ENCODE results near the gene HDDC3. TPM values are rescaled to one million over a fixed set of nuclear protein-coding genes. Genes with fewer than 3 reads are reported as not detected.

Gene HDDC3
- total RNA-seq, 1 donor from 2014 or later = 17.7 TPM

Other genes with a start within 250 kb of the HDDC3 start
- gene BLM, start 215.2 kb downstream of the HDDC3 start, total RNA-seq = 6.5 and 9.0 TPM in 2 replicates
- gene FURIN, start 64.0 kb downstream of the HDDC3 start, total RNA-seq = 69.8 and 73.1 TPM in 2 replicates
- gene FES, start 48.0 kb downstream of the HDDC3 start, total RNA-seq = 60.5 and 76.2 TPM in 2 replicates
- 19.8 and 31.8 TPM in 2 replicates for gene MAN2A2, start 29.2 kb downstream of the HDDC3 start, total RNA-seq
- 129 and 143 TPM in 2 replicates for gene UNC45A, start 2.7 kb upstream of the HDDC3 start, total RNA-seq
- 9.5 and 10.7 TPM in 2 replicates for gene RCCD1, start 22.3 kb upstream of the HDDC3 start, total RNA-seq
- gene PRC1, start 62.0 kb upstream of the HDDC3 start, total RNA-seq = 139 and 270 TPM in 2 replicates
- 14.1 and 14.9 TPM in 2 replicates for gene VPS33B, start 90.0 kb upstream of the HDDC3 start, total RNA-seq
- not detected in 2 replicates for gene SV2B, start 167.7 kb upstream of the HDDC3 start, total RNA-seq

Data from pulmonary artery endothelial cell (primary cell).